Measurements from ENCODE around the gene CCDC80.

GRCh38 chr3:112579697-112580096, 61.2 kb downstream of the CCDC80 start:
- TF ChIP-seq EP300 (IDR thresholded peaks at IDR 0.05) = no peak
- TF ChIP-seq CTCF (IDR thresholded peaks at IDR 0.05) = no peak
